GM21390 (cell line): ENCODE results near the gene DGCR8.

Experiments
- ATAC-seq: cut with Tn5 transposase; IDR thresholded peaks from one replicate; pipeline ENCODE4 v1.9.1; 2021; ENCODE audit not compliant: unreplicated experiment

DGCR8 gene

GRCh38 chr22:20079745-20080444, at the start of gene DGCR8:
Gene DGCR8, plus strand, starts transcription at chr22:20080241. Its CDS starts 5,723 bp downstream, at chr22:20085964.
- ATAC-seq = peak; percentile 72

DNA sequence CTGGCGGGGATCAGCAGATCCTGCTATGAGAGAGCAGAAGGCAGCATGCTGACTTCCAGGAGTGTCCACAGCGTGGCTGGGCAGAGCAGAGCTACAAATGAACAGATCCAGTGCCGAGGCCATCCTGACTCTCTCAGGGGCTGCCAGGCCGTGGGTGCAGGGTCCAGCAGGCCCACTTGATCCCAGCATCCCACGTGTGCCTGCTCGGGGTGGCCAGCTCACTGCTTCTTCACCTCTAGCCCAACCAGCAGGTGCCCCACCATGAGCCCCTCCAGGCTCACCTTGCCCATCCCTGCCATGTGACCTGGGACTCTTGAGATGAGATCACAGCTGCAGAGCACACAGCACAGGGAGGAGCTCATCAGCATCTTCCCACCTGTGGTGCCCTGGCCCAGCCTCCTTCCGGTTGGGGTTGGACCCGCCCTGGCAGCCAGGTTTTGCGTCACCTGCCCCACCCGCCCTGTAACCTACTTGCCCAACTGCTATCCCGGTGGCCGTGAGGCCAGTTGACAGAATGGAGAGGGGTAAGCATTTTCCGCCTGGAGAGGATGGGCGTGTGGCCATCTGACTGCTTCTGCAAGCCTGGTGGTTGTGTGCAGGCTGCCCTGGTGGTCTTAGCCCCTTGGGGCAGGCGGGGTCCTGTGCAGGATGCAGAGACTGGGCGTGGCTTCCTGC, 48.2 kb upstream of the DGCR8 start:
- ATAC-seq = no peak

GRCh38 chr22:20032407-20032991, 47.5 kb upstream of the DGCR8 start:
- no peak for ATAC-seq

DNA sequence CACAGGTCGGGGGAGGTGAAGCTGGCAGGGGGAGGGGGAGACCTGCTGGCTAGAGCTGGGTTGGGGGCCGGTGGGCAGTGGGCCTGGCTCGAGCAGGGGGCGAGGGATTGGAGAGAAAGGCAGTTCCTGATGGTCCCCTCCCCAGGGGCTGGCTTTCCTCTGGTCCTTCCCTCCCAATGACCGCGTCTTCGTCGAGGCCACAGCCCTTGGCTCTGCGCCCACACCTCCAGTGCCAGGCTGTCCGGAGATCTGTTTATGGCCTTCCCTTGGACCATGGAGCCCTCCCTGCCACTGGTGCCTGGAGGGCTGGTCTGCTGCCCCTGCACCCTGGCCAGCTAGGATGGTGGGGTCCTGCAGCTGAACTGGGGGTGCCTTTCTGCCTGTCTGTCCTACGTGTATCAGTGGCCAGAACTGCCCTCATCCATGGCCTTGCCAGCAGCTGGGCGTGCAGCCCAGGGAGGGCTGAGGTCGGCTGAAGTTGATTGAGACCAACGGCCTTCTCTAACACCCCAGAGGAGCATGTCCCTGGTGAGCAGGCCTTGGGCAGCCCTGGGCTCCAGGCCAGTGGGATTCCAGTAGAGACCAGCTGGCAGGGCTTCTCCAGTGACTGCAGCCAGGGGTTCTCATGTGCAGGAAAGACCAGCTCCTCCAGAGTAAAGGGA, 46.9 kb upstream of the DGCR8 start:
- no peak for ATAC-seq

GRCh38 chr22:20034143-20034542, 45.9 kb upstream of the DGCR8 start:
- no peak for ATAC-seq

DNA sequence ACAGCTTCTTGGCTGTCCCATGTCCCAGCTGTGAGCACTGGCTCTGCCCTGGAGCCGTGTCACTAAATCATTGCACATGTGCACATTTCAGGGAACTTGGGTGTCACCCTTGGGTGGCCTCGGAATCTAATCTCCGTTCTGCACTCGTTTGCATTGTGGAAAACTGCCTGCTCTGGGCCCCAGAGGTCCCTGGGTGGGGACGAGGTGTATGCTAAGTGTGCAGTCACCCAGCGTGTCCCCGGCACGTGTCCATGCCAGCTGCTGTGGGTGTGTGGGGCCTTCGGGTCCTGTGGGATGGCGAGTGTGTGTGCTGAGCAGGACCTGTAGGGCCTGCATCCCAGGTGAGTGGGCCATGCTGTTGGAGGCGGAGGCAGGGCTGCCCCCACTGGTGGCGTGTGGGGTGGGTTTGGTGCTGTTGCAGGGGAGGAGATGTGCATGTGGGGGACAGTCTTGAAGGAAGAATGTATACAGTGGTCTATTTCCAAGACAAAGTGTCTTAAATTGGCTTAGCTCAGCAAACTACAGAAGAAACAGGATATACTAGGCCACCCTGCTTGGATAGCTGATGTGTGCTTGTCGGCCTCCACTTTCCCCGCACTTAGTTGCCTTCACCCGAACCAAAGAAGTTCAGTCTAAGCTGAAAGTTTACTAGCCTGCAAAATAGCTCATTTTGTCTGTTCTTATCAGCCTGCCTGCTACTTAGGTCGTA, 44.5 kb upstream of the DGCR8 start:
- ATAC-seq = no peak

DNA sequence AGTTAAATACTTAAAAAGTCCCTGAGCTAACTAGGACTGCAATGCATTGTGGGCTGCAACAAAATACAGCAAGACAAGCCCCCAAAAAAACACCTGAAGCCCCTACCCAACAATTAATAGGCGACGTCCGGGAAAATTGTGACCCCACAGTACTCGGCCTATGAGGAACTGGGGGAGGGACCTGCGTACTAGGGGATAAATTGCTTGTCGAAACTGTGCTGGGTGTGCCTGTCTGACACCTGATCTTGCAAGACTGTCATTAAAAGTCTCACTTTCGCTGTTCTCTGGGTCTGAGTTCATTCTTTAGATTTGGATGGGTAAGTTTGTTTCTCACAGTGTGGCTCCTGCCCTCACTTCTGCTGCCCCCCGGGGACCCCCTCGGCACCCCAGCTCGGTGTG, 44.0 kb upstream of the DGCR8 start:
- no peak for ATAC-seq

DNA sequence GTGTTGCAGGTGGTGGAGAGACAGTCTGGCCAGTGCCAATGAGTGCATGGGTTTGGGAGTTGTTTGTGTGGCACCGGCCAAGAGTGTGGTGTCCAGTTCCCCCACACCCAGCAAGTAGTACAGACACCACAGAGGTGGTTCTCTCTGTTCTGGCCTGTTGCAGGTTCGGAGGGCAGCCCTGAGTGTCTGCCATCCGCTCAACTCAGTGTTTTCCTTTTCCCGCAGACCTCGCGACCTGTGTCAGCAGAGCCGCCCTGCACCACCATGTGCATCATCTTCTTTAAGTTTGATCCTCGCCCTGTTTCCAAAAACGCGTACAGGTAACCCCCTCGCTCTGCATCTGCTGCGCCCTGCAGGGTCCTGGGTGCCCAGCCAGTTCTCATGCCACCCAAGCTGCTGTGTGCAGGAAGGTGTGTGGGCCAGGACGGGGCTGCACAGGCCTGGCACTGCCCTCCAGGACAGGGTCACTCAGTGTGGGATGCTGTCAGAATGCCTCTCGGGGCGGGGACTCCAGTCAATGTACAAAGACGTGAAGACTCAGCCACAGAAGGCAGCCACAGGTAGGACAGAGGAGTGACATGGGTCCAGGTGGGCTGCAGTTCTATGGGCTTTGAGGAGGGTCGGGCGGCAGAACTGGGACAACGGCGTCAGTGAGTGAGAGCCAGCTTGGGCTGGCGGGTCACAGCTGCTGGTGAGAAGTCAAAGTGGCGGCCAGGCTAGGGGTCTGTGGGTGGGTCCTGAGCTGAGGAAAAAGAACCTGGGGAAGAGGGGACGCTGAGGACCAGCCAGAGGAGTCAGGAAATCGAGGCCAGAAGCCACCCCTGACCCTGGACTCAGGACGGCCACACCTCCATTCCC, 43.3 kb upstream of the DGCR8 start:
- ATAC-seq = no peak

- ATAC-seq = no peak
These were observed 42.6 kb upstream of the DGCR8 start for GRCh38 chr22:20037419-20037818.

GRCh38 chr22:20038574-20038973, 41.5 kb upstream of the DGCR8 start:
- no peak for ATAC-seq

GRCh38 chr22:20039683-20040325, 40.2 kb upstream of the DGCR8 start:
- ATAC-seq = no peak

GRCh38 chr22:20040327-20041200, 39.5 kb upstream of the DGCR8 start:
- ATAC-seq = no peak

DNA sequence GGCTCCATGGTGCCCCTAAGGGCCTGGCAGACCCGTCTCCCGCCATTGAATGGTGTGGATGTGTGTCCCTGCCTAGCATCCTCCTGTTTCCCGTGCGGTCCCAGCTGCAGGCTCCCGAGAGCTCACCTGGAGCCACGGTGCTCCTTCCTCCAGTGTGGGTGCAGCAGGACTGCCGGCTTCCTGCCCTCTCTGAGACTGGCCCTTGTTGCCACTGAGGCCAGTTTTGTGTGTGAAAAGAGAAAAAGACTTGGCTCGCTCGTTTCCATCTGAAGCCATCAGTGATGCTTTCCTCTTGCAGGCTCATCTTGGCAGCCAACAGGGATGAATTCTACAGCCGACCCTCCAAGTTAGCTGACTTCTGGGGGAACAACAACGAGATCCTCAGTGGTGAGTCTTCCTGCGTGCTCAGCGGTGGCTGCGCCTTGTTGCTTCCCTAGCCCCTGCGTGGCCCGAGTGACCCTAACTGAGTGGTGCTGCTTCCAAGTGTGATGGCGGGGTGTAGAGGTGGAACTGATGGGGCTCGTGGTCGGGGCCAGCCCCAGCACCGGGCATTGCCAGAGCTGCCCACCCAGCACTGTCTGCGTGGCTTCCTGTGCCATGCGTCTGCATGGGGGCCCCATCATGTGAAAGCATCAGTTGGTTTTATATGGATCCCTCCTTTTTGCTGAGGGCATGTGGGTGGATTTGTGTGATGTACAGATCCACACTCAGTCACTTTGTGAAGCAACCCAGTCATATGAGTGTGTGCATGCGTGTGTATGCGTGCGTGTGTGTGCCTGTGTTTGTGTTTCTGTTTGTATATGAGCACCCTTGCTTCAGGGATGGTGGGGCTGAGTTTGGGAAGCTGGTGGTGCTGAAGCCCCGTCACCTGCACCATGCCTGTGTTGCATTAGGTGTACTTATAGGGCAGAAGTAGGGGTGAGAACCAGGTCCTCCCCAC, 36.7 kb upstream of the DGCR8 start:
- ATAC-seq = no peak

- ATAC-seq = no peak
These were observed 36.1 kb upstream of the DGCR8 start for GRCh38 chr22:20043997-20044342.

DNA sequence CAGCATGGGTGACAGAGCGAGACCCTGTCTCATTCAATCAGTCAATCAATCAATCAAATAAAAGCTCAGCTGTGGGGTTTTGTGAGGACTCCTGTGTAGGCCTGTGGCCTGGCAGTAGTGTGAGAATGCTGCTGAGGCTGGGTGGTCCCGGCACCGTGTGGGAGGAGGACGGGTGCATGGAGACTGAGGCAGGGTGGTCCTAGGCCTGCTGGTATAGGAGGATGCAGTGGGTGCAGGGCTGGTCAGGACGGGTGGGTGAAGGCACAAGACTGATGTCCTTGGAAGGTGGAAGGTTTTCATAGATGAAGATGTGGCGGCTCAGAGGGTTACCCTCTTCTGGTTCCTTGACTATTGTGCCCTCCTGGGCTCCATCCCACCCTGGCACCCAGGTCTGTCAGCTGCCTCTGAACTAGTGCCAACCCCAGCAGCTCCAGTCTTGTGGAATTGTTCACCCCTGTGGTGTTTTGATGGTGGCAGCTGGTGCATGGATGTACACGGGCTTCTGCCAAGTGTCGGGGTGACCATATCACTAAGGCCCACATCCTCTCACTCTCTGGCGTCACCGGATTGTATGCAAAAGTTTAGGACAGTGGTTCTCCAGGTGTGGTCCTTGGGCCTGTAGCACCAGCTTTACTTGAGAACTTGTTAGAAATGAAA, 35.4 kb upstream of the DGCR8 start:
- ATAC-seq = no peak

GRCh38 chr22:20046730-20047129, 33.3 kb upstream of the DGCR8 start:
- ATAC-seq = no peak

GRCh38 chr22:20051927-20052308, 28.1 kb upstream of the DGCR8 start:
- ATAC-seq = no peak
